AG10803 (cell line): ENCODE results near the gene KIF3B.
"Not testable (repeated sequence)": the region's sequence is repeated elsewhere in the genome, so short reads cannot be mapped to it uniquely, and the experiment has no call there.

Source experiments
- DNase-seq: peaks from one replicate; pipeline ENCODE4 v3.0.0; 2010; ENCODE audit warnings: low read depth
- H3K4me3 ChIP-seq: 2 replicates; pipeline ENCODE4 v1.5.1; 2011; ENCODE audit warnings: mild to moderate bottlenecking, low read length, control low read depth
- CTCF ChIP-seq: conservative IDR thresholded peaks from 2 replicates; pipeline ENCODE4 v1.5.1; 2011; ENCODE audit warnings: mild to moderate bottlenecking, low read length, control low read depth, inconsistent platforms

The KIF3B gene

GRCh38 chr20:32274359-32274758, 3.1 kb upstream of the KIF3B start:
- DNase-seq: no peak
- no peak for TF ChIP-seq CTCF
- H3K4me3 ChIP-seq: no peak overlapping the region

GRCh38 chr20:32275163-32275562, 2.3 kb upstream of the KIF3B start:
- not testable (repeated sequence) for H3K4me3 ChIP-seq, DNase-seq

GRCh38 chr20:32278199-32278643, 770 bp downstream of the KIF3B start:
- TF ChIP-seq CTCF: no peak
- peak overlapping the region; percentile 93 for H3K4me3 ChIP-seq
- DNase-seq: no peak

- no peak for TF ChIP-seq CTCF
- no peak overlapping the region for H3K4me3 ChIP-seq
- DNase-seq: no peak
These were observed 4.3 kb downstream of the KIF3B start for GRCh38 chr20:32281711-32282110.

- TF ChIP-seq CTCF: no peak
- DNase-seq: no peak
- H3K4me3 ChIP-seq: no peak overlapping the region
These were observed 5.0 kb downstream of the KIF3B start for GRCh38 chr20:32282461-32282860.

- no peak overlapping the region for H3K4me3 ChIP-seq
- DNase-seq: no peak
- TF ChIP-seq CTCF: no peak
These were observed 7.7 kb downstream of the KIF3B start for GRCh38 chr20:32285082-32285620.

GRCh38 chr20:32285621-32286371, 8.3 kb downstream of the KIF3B start:
- no peak overlapping the region for H3K4me3 ChIP-seq
- TF ChIP-seq CTCF: no peak
- peak; percentile 25 for DNase-seq
